BJ (cell line): ENCODE results near the gene DZIP1L. TPM values are rescaled to one million over a fixed set of nuclear protein-coding genes. Genes with fewer than 3 reads are reported as not detected.
"Not testable (repeated sequence)": the region's sequence is repeated elsewhere in the genome, so short reads cannot be mapped to it uniquely, and the experiment has no call there.

Experiments
- CTCF ChIA-PET: fragments of 350-600 bp; formaldehyde crosslinking; extraction: SDS; loops from one replicate; lab custom pipeline; 2021; ENCODE audit warnings: antibody characterized with exemption, inconsistent platforms; lab: Yijun Ruan, JAX
- POLR2A ChIA-PET: fragments of 300-600 bp; sonication (Branson Sonifier 250); formaldehyde crosslinking; extraction: SDS; loops from one replicate; lab custom pipeline; 2021; ENCODE audit warnings: antibody characterized with exemption; lab: Charles Lee
- DNase-seq: peaks from one replicate; pipeline ENCODE4 v3.0.0-alpha.2; 2011; ENCODE audit warnings: low read depth
- H3K27me3 ChIP-seq: 2 replicates; pipeline ENCODE4 v1.6.0; 2011; ENCODE audit warnings: low read length; ENCODE audit not compliant: control insufficient read depth, insufficient read depth
- H3K36me3 ChIP-seq: 2 replicates; pipeline ENCODE4 v1.5.1; 2011; ENCODE audit warnings: low read length; ENCODE audit not compliant: control insufficient read depth, insufficient read depth
- H3K4me3 ChIP-seq: 2 replicates; pipeline ENCODE4 v1.5.1; 2011; ENCODE audit warnings: low read depth, mild to moderate bottlenecking, control low read depth, low read length
- CTCF ChIP-seq: IDR thresholded peaks from 2 replicates; pipeline ENCODE4 v1.5.1; 2011; ENCODE audit warnings: low read depth, mild to moderate bottlenecking, control low read depth, inconsistent platforms, low read length, moderate library complexity; ENCODE audit not compliant: insufficient read depth
- polyA plus RNA-seq: library from polyadenylated mRNA; depleted of rRNA; stranded (reverse); fragments of >200 nt; gene quantifications from 2 replicates; pipeline ENCODE4 v1.2.3, GENCODE V29; 2011

The DZIP1L gene
- polyA plus RNA-seq, 1 experiment = 12.7 TPM

GRCh38 chr3:138148503-138148902 is 33.1 kb upstream of the DZIP1L start:
- Histone ChIP-seq H3K27me3 (no peaks in the 10 kb centered on the region), H3K4me3 (no peak overlapping the region), H3K36me3 (no peaks in the 10 kb centered on the region)
- ChIA-PET POLR2A (no interaction called here), CTCF (interaction anchor here (1.0 to 1.3 kb wide), 2 partner anchors 12 to 47 kb away, joined by 3 read pairs; no protein-coding TSS in a partner anchor)
- no peak for TF ChIP-seq CTCF
- no peak for DNase-seq

- H3K36me3 ChIP-seq, H3K4me3 ChIP-seq, DNase-seq, POLR2A ChIA-PET, H3K27me3 ChIP-seq: not testable (repeated sequence)
- CTCF ChIA-PET = interaction anchor here (1.6 kb wide), 1 partner anchor 22 kb away, joined by 3 read pairs; no protein-coding TSS in a partner anchor
Measured at GRCh38 chr3:138142181-138142580, 26.8 kb upstream of the DZIP1L start.

GRCh38 chr3:138140940-138141339 is 25.5 kb upstream of the DZIP1L start:
- no peaks in the 10 kb centered on the region for H3K36me3 ChIP-seq
- POLR2A ChIA-PET = interaction anchor here (0.7 kb wide), 1 partner anchor 10 kb away, joined by 4 read pairs; no protein-coding TSS in a partner anchor
- no peaks in the 10 kb centered on the region for H3K27me3 ChIP-seq
- H3K4me3 ChIP-seq = no peak overlapping the region
- DNase-seq = no peak
- no peak for TF ChIP-seq CTCF
- CTCF ChIA-PET = interaction anchor here (0.7 to 1.6 kb wide), 2 partner anchors 21 to 119 kb away, joined by 3 read pairs; no protein-coding TSS in a partner anchor

GRCh38 chr3:138139691-138140090 is 24.3 kb upstream of the DZIP1L start:
- no peaks in the 10 kb centered on the region for H3K36me3 ChIP-seq
- no peak for DNase-seq
- POLR2A ChIA-PET = no interaction called here
- CTCF ChIA-PET = no interaction called here
- TF ChIP-seq CTCF = no peak
- no peak overlapping the region for H3K4me3 ChIP-seq
- no peaks in the 10 kb centered on the region for H3K27me3 ChIP-seq

GRCh38 chr3:138137861-138138260 is 22.5 kb upstream of the DZIP1L start:
- CTCF ChIA-PET = no interaction called here

More at GRCh38 chr3:138137861-138138260, 22.5 kb upstream of the DZIP1L start:
- POLR2A ChIA-PET = no interaction called here
- no peak for DNase-seq
- no peak for TF ChIP-seq CTCF
- H3K4me3 ChIP-seq = no peak overlapping the region
- H3K27me3 ChIP-seq = no peaks in the 10 kb centered on the region
- H3K36me3 ChIP-seq = no peaks in the 10 kb centered on the region
